GM12878 (cell line): Measurements from ENCODE around the gene LMLN. TPM values are rescaled to one million over a fixed set of nuclear protein-coding genes. Genes with fewer than 3 reads are reported as not detected.

Experiments
- ATAC-seq: fragments of 200-7000 bp; cut with Tn5 transposase; 3 replicates; pipeline ENCODE4 v1.9.1; 2020; ENCODE audit warnings: mild to moderate bottlenecking, moderate library complexity
- BruUV-seq: library from RNA; stranded (reverse); fragments of 400-500 nt; replicated peaks from 2 replicates; lab custom pipeline; 2021; lab: Mats Ljungman, UMichigan
- CTCF ChIA-PET: fragments of 300-600 bp; sonication (Branson Sonifier 250); formaldehyde crosslinking; extraction: SDS; loops from one replicate; lab custom pipeline; 2021; ENCODE audit warnings: inconsistent platforms; lab: Yijun Ruan, JAX
- POLR2A ChIA-PET: fragments of 350-600 bp; formaldehyde crosslinking; extraction: SDS; loops from one replicate; lab custom pipeline; 2021; ENCODE audit warnings: inconsistent platforms; lab: Charles Lee
- RAD21 ChIA-PET: fragments of 300-600 bp; sonication (Branson Sonifier 250); formaldehyde crosslinking; loops from one replicate; lab custom pipeline; 2023; ENCODE audit warnings: antibody characterized with exemption; ENCODE audit not compliant: unreplicated experiment; lab: Charles Lee
- SMC1A ChIA-PET: fragments of 300-600 bp; sonication (Branson Sonifier 250); formaldehyde crosslinking; loops from one replicate; lab custom pipeline; 2023; ENCODE audit not compliant: unreplicated experiment, uncharacterized antibody; lab: Charles Lee
- DNase-seq: peaks from one replicate; pipeline ENCODE4 v3.0.0-alpha.2; 2011; ENCODE audit warnings: low read depth, low spot score
- FAIRE-seq: peaks from 3 replicates; lab custom pipeline; 2011; peaks lifted over from hg19 to GRCh38; lab: Jason Lieb, UNC
- H2AFZ ChIP-seq: 2 replicates; pipeline ENCODE4 v1.6.0; 2011; ENCODE audit warnings: low read depth, low read length, control low read depth; ENCODE audit not compliant: control insufficient read depth
- H3K27ac ChIP-seq: 2 replicates; pipeline ENCODE4 v1.5.1; 2011; ENCODE audit warnings: control low read depth; ENCODE audit not compliant: control insufficient read depth, insufficient read depth
- H3K27me3 ChIP-seq, 2 experiments: replicated peaks in 1 of 2; 2 replicates each; pipeline versions ENCODE4 v1.6.0 to v1.6.1; 2011; ENCODE audit warnings: low read length in 1 of 2; ENCODE audit not compliant: control insufficient read depth in 2 of 2, insufficient read depth in 2 of 2
- H3K36me3 ChIP-seq, 2 experiments: 2 replicates each; pipeline ENCODE4 v1.5.1; 2011; ENCODE audit warnings: low read length in 1 of 2; ENCODE audit not compliant: control insufficient read depth in 2 of 2, insufficient read depth in 2 of 2
- H3K4me1 ChIP-seq: 2 replicates; pipeline ENCODE4 v1.6.1; 2011; ENCODE audit warnings: mild to moderate bottlenecking, low read length, moderate library complexity, mixed read lengths; ENCODE audit not compliant: control insufficient read depth, insufficient read depth
- H3K4me2 ChIP-seq: 2 replicates; pipeline ENCODE4 v1.6.0; 2011; ENCODE audit warnings: control low read depth; ENCODE audit not compliant: control insufficient read depth, insufficient read depth
- H3K4me3 ChIP-seq: fragments of 200-600 bp; sonication (generic); 2 replicates; pipeline ENCODE4 v1.5.1; 2016
- H3K79me2 ChIP-seq: 2 replicates; pipeline ENCODE4 v1.6.0; 2011; ENCODE audit warnings: low read length; ENCODE audit not compliant: control insufficient read depth, insufficient read depth
- H3K9ac ChIP-seq: 2 replicates; pipeline ENCODE4 v1.8.0; 2011; ENCODE audit warnings: low read length, control low read depth, mixed read lengths; ENCODE audit not compliant: control insufficient read depth, insufficient read depth
- H3K9me3 ChIP-seq: replicated peaks from 3 replicates; pipeline ENCODE4 v1.5.1; 2011; ENCODE audit warnings: mild to moderate bottlenecking, low read length; ENCODE audit not compliant: control insufficient read depth, insufficient read depth
- H4K20me1 ChIP-seq: 2 replicates; pipeline ENCODE4 v1.6.0; 2011; ENCODE audit not compliant: control insufficient read depth, insufficient read depth
- KLF5 ChIP-seq: fragments of 450-650 bp; IDR thresholded peaks from 2 replicates; pipeline ENCODE4 v1.6.1; 2014; ENCODE audit warnings: mild to moderate bottlenecking; ENCODE audit not compliant: partially characterized antibody
- MYC ChIP-seq: IDR thresholded peaks from 2 replicates; pipeline ENCODE4 v1.6.1; 2011; ENCODE audit warnings: mild to moderate bottlenecking, low read length, moderate library complexity, inconsistent platforms; ENCODE audit not compliant: insufficient read depth, insufficient replicate concordance, insufficient read length, severe bottlenecking
- SP1 ChIP-seq: IDR thresholded peaks from one replicate; pipeline ENCODE4 v1.6.1; 2011; ENCODE audit warnings: low read depth, low read length
- WGBS: methylation state at CpG from one replicate; pipeline ENCODE4 v1.1.6; 2016; ENCODE audit warnings: low lambda C conversion rate; ENCODE audit not compliant: insufficient replicate concordance, insufficient coverage; ENCODE audit errors: missing lambda C conversion rate; 5-methylcytosine and 5-hydroxymethylcytosine counted together
- in situ Hi-C: fragments of 300-500 bp; cut with MboI; formaldehyde crosslinking; loops from 9 replicates; pipeline ENCODE4 v1.14.3; 2018; ENCODE audit warnings: mixed read lengths
- intact Hi-C: fragments of 100-400 bp; cut with micrococcal nuclease; formaldehyde crosslinking; loops from one replicate; pipeline ENCODE4 v1.14.2; 2022; ENCODE audit not compliant: unreplicated experiment
- polyA plus RNA-seq, 11 experiments: library from polyadenylated mRNA; depleted of rRNA in 4 of 11; unstranded in 6 of 11; stranded (reverse) in 5 of 11; fragments of >200 nt; fragmentation: Nextera tagmentation in 4 of 11; fragmentation: Illumina TruSeq in 1 of 11; extraction: Ambion mirVana in 4 of 11; extraction: Trizol in 1 of 11; gene quantifications; 1 replicate in 1 of 11; 2 replicates in 10 of 11; pipeline versions ENCODE4 v1.2.1 to v1.2.3, GENCODE V29; 2011 to 2016; ENCODE audit warnings: inconsistent platforms in 2 of 11, missing spikeins in 2 of 11, low read depth in 1 of 11
- total RNA-seq, 4 experiments: library from RNA; depleted of rRNA in 3 of 4; stranded (reverse); fragments of >200 nt in 3 of 4; fragmentation: Illumina TruSeq in 1 of 4; extraction: Trizol in 1 of 4; gene quantifications; 2 replicates each; pipeline versions ENCODE4 v1.2.1 to v1.2.3, GENCODE V29; 2013 to 2021

The LMLN gene
- total and polyA plus RNA-seq, 10 of the 15 experiments (the other 5 are each of a cell fraction or from before 2014, with no cell fraction given): 0.02 to 1.7 (median 0.81) TPM

- TF ChIP-seq KLF5: no peak
- TF ChIP-seq, all 136 proteins: peak for 0
- POLR2A ChIA-PET: no interaction called here
- no peaks in the 10 kb centered on the region for H3K27me3 ChIP-seq
Observed at GRCh38 chr3:197994736-197995135, 34.7 kb downstream of the LMLN start.

GRCh38 chr3:197996855-197997254 is 36.8 kb downstream of the LMLN start:
- intact Hi-C loops (no loop called here), in situ Hi-C loops (no loop called here)
- Histone ChIP-seq H3K36me3 (no peaks in the 10 kb centered on the region), H3K9me3 (no peaks in the 10 kb centered on the region), H3K27ac (no peak overlapping the region), H3K4me2 (no peak overlapping the region), H3K4me1 (no peaks in the 10 kb centered on the region), H3K4me3 (no peak overlapping the region), H2AFZ (no peak overlapping the region), H3K79me2 (no peaks in the 10 kb centered on the region), H3K9ac (no peak overlapping the region), H4K20me1 (no peaks in the 10 kb centered on the region), H3K27me3 (no peaks in the 10 kb centered on the region)
- TF ChIP-seq MYC (no peak), SP1 (no peak)
- DNase-seq (no peak), FAIRE-seq (no peak), ATAC-seq (no peak)
- CTCF ChIA-PET: no interaction called here
- SMC1A ChIA-PET: no interaction called here
- POLR2A ChIA-PET: no interaction called here
- no TSS peak for BruUV-seq
- RAD21 ChIA-PET: no interaction called here
- 29% methylated on average over 5 of the region's 5 CpGs for WGBS

More at GRCh38 chr3:197994736-197995135, 34.7 kb downstream of the LMLN start:
- Histone ChIP-seq H3K27ac (no peak overlapping the region), H3K36me3 (no peaks in the 10 kb centered on the region), H3K9ac (no peak overlapping the region), H4K20me1 (no peaks in the 10 kb centered on the region), H3K4me3 (no peak overlapping the region), H3K79me2 (no peaks in the 10 kb centered on the region), H2AFZ (no peak overlapping the region), H3K9me3 (no peaks in the 10 kb centered on the region), H3K4me2 (no peak overlapping the region), H3K4me1 (no peaks in the 10 kb centered on the region)
- ATAC-seq (no peak), FAIRE-seq (no peak), DNase-seq (no peak)
- BruUV-seq: no TSS peak
- intact Hi-C loops (no loop called here), in situ Hi-C loops (no loop called here)
- ChIA-PET SMC1A (no interaction called here), CTCF (interaction anchor here (0.6 kb wide), 1 partner anchor 83 kb away, joined by 3 read pairs; no protein-coding TSS in a partner anchor), RAD21 (no interaction called here)
- WGBS: 92% methylated on average over 1 of the region's 1 CpG
